ENCODE results near the gene DDX55. TPM values are rescaled to one million over a fixed set of nuclear protein-coding genes. Genes with fewer than 3 reads are reported as not detected.

Gene DDX55
- total RNA-seq, 1 experiment from 2014 or later = 18.9 TPM

Other genes with a start within 250 kb of the DDX55 start
- gene SBNO1, start 237.3 kb upstream of the DDX55 start, total RNA-seq (2014; rRNA removed; shearing (Covaris generic)) = 10.5 and 16.3 TPM in 2 replicates
- gene KMT5A, start 218.0 kb upstream of the DDX55 start, total RNA-seq (2014; rRNA removed; shearing (Covaris generic)) = 32.2 and 51.5 TPM in 2 replicates
- gene RILPL2, start 165.4 kb upstream of the DDX55 start, total RNA-seq (2014; rRNA removed; shearing (Covaris generic)) = 3.5 and 5.3 TPM in 2 replicates
- gene SNRNP35, start 144.0 kb upstream of the DDX55 start, total RNA-seq (2014; rRNA removed; shearing (Covaris generic)) = 9.9 and 11.8 TPM in 2 replicates
- gene RILPL1, start 68.4 kb upstream of the DDX55 start, total RNA-seq (2014; rRNA removed; shearing (Covaris generic)) = 9.2 and 15.7 TPM in 2 replicates
- 294 and 301 TPM in 2 replicates for gene TMED2, start 17.5 kb upstream of the DDX55 start, total RNA-seq (2014; rRNA removed; shearing (Covaris generic))
- 140 and 157 TPM in 2 replicates for gene EIF2B1, start 31.6 kb downstream of the DDX55 start, total RNA-seq (2014; rRNA removed; shearing (Covaris generic))
- gene GTF2H3, start 31.7 kb downstream of the DDX55 start, total RNA-seq (2014; rRNA removed; shearing (Covaris generic)) = 61.3 and 67.7 TPM in 2 replicates
- 17.4 and 22.9 TPM in 2 replicates for gene TCTN2, start 69.0 kb downstream of the DDX55 start, total RNA-seq (2014; rRNA removed; shearing (Covaris generic))
- gene ATP6V0A2, start 110.3 kb downstream of the DDX55 start, total RNA-seq (2014; rRNA removed; shearing (Covaris generic)) = 8.6 and 17.0 TPM in 2 replicates
- gene DNAH10, start 160.2 kb downstream of the DDX55 start, total RNA-seq (2014; rRNA removed; shearing (Covaris generic)) = not detected in 2 replicates